Body of pancreas (tissue), 4 donors: ENCODE data around the gene HLA-B.

Source experiments
- POLR2A ChIP-seq, 3 donors: fragments of 450-650 bp; IDR thresholded peaks; one replicate each; pipeline ENCODE4 v1.6.1; 2016; ENCODE audit warnings: antibody characterized with exemption in 3 of 3, mild to moderate bottlenecking in 2 of 3
- TF ChIP-seq, protein P1 (sequence below), 7 experiments: fragments of 450-650 bp in 4 of 7; fragments of 200-600 bp in 3 of 7; sonication (generic) in 3 of 7; IDR thresholded peaks; one replicate each; pipeline ENCODE4 v1.5.1; 2016 to 2019; ENCODE audit warnings: antibody characterized with exemption in 7 of 7

DNA sequence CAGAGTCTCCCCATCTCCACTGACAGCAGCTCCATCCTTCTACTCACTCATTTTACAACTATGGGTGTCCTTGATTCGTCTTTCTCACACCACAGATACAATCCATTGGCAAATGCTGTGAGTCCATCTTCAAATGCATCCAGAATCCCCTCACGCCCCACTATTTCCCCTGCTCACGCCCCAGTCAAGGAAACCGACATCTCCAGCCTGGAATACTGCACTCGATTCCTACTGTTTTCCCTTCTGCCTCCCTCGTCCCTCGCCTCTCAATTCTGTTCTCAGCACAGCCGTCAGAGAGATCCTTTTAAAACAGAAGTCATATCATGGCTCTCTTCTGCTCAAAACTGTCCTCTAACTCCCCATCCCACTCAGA is 4.7 kb downstream of the HLA-B start:
- TF ChIP-seq POLR2A (IDR thresholded peaks at IDR 0.05) = no peak
- TF ChIP-seq, protein P1, sequence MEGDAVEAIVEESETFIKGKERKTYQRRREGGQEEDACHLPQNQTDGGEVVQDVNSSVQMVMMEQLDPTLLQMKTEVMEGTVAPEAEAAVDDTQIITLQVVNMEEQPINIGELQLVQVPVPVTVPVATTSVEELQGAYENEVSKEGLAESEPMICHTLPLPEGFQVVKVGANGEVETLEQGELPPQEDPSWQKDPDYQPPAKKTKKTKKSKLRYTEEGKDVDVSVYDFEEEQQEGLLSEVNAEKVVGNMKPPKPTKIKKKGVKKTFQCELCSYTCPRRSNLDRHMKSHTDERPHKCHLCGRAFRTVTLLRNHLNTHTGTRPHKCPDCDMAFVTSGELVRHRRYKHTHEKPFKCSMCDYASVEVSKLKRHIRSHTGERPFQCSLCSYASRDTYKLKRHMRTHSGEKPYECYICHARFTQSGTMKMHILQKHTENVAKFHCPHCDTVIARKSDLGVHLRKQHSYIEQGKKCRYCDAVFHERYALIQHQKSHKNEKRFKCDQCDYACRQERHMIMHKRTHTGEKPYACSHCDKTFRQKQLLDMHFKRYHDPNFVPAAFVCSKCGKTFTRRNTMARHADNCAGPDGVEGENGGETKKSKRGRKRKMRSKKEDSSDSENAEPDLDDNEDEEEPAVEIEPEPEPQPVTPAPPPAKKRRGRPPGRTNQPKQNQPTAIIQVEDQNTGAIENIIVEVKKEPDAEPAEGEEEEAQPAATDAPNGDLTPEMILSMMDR (IDR thresholded peaks at IDR 0.05) = no peak
